Stimulated activated CD4-positive, alpha-beta T cell treated with anti-CD3 and anti-CD28 coated beads, Interleukin-1b, Interleukin-23, amount 100 ng/mL, for 24 hours (primary cell): Measurements from ENCODE around the gene GRPEL1.

Experiments
- DNase-seq, 4 experiments: peaks; one replicate each; pipeline ENCODE4 v3.0.0-alpha.2; 2020; ENCODE audit warnings: low read depth in 4 of 4, low spot score in 1 of 4

The GRPEL1 gene

GRCh38 chr4:7045961-7046921 lies 21.6 kb downstream of the GRPEL1 start:
- DNase-seq, result no peak

- no peak for DNase-seq
These were observed 22.3 kb downstream of the GRPEL1 start for GRCh38 chr4:7045553-7045952.

- DNase-seq, result no peak
These were observed 23.5 kb downstream of the GRPEL1 start for GRCh38 chr4:7044137-7044930.

GRCh38 chr4:7043284-7044136 lies 24.4 kb downstream of the GRPEL1 start, which contains the start of gene TADA2B:
TSS of gene TADA2B (plus strand) at chr4:7043372. CDS start at chr4:7043580, 208 bp downstream.
- DNase-seq, result peak in 1 of 4 experiments; percentile 28

GRCh38 chr4:7042503-7043283 lies 25.2 kb downstream of the GRPEL1 start:
- DNase-seq, result peak; percentile 77 to 91 (median 82)

- DNase-seq, result no peak
These were observed 25.9 kb downstream of the GRPEL1 start for GRCh38 chr4:7041801-7042502.

- DNase-seq, result no peak
These were observed 26.6 kb downstream of the GRPEL1 start for GRCh38 chr4:7041246-7041645.

- DNase-seq, result no peak
These were observed 27.1 kb downstream of the GRPEL1 start for GRCh38 chr4:7040765-7041164.

- no peak for DNase-seq
These were observed 30.4 kb downstream of the GRPEL1 start for GRCh38 chr4:7037425-7037824.

GRCh38 chr4:7034262-7035081 lies 33.4 kb downstream of the GRPEL1 start:
- DNase-seq, result no peak

GRCh38 chr4:7032596-7032995 lies 35.3 kb downstream of the GRPEL1 start:
- DNase-seq, result no peak

GRCh38 chr4:7031558-7032449 lies 36.1 kb downstream of the GRPEL1 start:
- DNase-seq, result no peak

- no peak for DNase-seq
These were observed 37.0 kb downstream of the GRPEL1 start for GRCh38 chr4:7030856-7031255.

GRCh38 chr4:7029921-7030320 lies 37.9 kb downstream of the GRPEL1 start:
- DNase-seq, result no peak

- no peak for DNase-seq
These were observed 38.7 kb downstream of the GRPEL1 start for GRCh38 chr4:7029212-7029611.

- DNase-seq, result no peak
These were observed 40.0 kb downstream of the GRPEL1 start for GRCh38 chr4:7027913-7028312.

- no peak for DNase-seq
These were observed 40.6 kb downstream of the GRPEL1 start for GRCh38 chr4:7027284-7027683.

- DNase-seq, result no peak
These were observed 41.8 kb downstream of the GRPEL1 start for GRCh38 chr4:7026107-7026506.
